ENCODE data around the gene DISC1.
A peak's percentile ranks its signal among the peaks of the same experiment; 100 is the strongest.

DISC1 gene

GRCh38 chr1:231827337-231828105, 200.9 kb downstream of the DISC1 start:
- DNase-seq: peak; percentile 21

DNA sequence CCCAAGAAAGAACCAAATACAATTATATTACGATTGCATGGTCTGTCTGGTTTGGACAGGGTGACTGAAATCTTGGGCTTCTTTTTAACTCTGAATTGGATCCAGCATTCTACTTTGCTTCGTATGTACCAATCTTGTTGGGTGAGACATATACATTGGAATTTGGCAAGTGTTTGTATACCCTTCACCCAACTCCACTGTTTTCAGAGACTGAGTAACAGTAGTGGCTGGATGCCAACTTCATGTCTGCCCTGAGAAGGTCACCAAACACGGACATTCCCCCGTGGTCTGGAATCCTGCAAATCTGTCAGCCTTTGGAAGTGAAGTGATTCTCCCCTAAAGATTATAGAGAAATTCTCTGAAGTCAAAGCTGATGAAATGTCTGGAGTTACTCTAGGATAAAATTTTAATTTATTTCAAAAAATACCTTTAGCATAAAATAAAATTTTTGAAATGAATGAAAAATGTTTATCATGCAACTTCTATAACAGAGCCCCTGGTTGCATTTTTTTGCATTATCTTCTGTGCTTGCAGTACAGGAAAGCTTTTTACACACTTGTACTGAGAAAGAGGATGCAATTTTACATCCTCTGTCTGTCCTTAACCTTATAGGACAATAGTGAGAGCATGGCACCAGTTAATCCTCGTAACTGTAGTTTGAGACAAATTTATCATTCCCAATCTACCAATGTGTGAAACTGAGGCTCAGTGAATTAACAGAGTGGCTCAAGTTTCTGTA, 201.8 kb downstream of the DISC1 start:
- DNase-seq: no peak

DNA sequence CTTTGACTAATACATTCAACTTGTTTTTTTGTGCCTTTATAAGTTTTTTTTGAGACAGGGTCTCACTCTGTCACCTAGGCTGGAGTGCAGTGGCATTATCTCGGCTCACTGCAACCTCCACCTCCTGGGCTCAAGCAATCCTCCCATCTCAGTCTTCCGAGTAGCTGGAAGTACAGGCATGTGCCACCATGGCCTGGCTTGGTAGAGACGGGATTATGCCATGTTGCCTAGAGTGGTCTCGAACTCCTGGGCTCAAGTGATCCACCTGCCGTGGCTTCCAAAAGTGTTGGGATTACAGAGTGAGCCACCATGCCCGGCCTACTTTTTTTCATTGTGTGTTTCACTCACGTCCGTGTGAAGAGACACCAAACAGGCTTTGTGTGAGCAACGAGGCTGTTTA, 202.7 kb downstream of the DISC1 start:
- DNase-seq: no peak

DNA sequence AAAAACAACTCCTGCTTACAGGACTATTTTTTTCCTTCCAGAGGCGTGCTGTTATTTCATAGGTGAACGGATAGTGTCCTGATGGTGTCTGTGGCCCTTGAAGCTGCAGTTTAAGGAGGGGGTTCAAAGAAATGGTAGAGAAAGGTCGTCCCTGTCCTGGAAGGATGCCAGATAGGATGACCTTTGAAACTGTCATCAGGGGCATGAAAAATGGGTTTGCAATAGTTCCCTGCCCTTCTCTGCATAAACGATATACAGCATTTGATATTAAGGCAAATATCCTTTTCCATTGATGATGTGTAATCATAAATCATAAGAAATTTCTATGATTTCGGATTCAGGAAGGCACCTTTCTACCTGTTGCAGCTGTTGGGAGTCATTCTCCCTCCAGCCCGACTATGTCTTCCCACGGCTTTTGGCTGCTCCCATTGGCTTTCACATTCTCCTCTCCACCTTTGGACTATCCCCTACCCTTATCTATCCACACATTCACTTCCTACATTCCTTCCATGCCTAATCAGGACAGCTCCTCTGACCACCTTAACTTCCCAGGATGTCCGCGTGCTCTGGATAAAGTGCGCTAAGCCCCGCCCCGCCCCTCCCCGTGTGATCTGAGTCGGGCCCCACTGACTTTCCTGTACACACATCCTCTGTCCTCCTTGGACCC, 209.8 kb downstream of the DISC1 start:
- DNase-seq: no peak

GRCh38 chr1:231838521-231838920, 211.9 kb downstream of the DISC1 start:
- no peak for DNase-seq

- DNase-seq: no peak
Measured at GRCh38 chr1:231839999-231840398, 213.4 kb downstream of the DISC1 start.

GRCh38 chr1:231841616-231842344, 215.2 kb downstream of the DISC1 start:
- no peak for DNase-seq

DNA sequence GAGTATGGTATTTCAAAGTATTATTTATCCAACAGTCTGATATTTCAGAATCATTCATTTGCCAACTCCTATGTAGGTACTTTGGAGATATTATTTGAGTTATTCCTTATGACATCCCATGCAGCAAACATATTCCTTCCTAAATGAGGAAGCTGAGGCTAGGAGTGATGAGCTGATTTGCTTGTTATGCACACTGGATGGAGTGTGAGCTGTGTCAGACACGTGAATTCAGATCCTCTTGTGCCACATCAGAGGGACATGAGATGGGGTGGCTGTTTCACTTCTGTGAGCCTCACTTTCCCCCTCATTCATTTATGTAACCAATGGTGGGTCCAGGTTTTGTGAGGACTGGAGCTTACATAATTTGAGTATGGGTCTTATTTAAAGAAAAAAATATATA, 215.9 kb downstream of the DISC1 start:
- DNase-seq: no peak

GRCh38 chr1:231844986-231845502, 218.5 kb downstream of the DISC1 start:
- no peak for DNase-seq

DNA sequence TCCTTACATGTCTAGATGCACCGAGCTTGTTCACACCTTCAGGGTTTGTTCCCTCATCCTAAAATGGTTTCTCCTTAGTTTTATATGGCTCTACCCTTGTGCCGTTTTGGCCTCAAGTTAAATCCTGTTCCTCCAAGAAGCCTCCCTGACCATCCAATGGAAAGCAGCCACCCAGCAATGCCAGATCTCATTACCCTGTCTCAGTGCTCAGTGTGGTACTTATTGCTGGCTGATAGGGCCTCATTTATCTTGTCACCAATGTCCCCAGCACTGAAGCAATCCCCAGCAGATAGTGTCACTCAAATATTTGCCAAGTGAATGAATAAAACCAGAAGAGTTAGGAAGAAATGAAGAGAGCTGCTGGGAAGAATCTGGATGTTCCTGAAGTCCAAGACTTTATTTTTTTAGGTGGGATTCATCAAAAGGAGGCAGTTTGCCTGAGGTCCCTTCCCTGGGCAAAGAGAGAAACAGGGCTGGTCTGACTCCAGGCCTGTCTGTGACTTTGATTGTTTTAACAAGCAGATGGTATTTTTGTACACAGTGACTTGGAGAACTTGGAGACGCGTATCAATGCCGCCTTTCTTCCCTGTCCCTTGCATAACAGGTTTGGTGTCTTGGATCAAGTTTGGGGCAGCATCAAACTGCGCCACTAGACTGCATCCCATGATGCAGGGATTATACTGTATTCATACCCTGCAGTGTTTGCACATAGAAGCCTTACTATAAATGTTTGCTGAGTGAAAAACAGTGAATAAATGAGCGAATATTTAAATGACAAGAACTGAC, 221.2 kb downstream of the DISC1 start:
- DNase-seq: no peak

- no peak for DNase-seq
Measured at GRCh38 chr1:231849981-231850380, 223.4 kb downstream of the DISC1 start.

- DNase-seq: peak; percentile 19
Measured at GRCh38 chr1:231850786-231851185, 224.2 kb downstream of the DISC1 start.

GRCh38 chr1:231853588-231854207, 227.1 kb downstream of the DISC1 start:
- DNase-seq: no peak

DNA sequence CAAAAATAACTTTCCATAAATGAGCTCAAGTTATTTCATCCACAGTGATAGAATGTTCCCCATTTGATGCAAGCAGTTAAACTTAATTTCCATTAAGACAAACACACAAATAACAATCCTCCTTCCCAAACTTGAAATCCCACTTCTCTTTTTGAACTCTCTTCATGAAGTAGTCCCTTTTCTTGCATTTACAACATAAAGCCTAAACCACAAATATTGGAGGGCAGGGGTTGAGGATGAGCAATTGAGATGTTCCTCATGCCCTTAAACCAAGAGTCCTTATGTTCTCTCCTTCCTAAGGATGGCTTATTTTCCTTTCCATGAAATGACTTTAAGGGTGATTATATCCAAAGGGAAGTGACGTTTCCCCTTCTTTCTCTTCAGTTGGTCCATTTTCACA, 228.8 kb downstream of the DISC1 start:
- no peak for DNase-seq

GRCh38 chr1:231855926-231856325, 229.3 kb downstream of the DISC1 start:
- no peak for DNase-seq

GRCh38 chr1:231856426-231856825, 229.8 kb downstream of the DISC1 start:
- DNase-seq: no peak

- no peak for DNase-seq
Measured at GRCh38 chr1:231856894-231857293, 230.3 kb downstream of the DISC1 start.

GRCh38 chr1:231857609-231858135, 231.1 kb downstream of the DISC1 start:
- no peak for DNase-seq

DNA sequence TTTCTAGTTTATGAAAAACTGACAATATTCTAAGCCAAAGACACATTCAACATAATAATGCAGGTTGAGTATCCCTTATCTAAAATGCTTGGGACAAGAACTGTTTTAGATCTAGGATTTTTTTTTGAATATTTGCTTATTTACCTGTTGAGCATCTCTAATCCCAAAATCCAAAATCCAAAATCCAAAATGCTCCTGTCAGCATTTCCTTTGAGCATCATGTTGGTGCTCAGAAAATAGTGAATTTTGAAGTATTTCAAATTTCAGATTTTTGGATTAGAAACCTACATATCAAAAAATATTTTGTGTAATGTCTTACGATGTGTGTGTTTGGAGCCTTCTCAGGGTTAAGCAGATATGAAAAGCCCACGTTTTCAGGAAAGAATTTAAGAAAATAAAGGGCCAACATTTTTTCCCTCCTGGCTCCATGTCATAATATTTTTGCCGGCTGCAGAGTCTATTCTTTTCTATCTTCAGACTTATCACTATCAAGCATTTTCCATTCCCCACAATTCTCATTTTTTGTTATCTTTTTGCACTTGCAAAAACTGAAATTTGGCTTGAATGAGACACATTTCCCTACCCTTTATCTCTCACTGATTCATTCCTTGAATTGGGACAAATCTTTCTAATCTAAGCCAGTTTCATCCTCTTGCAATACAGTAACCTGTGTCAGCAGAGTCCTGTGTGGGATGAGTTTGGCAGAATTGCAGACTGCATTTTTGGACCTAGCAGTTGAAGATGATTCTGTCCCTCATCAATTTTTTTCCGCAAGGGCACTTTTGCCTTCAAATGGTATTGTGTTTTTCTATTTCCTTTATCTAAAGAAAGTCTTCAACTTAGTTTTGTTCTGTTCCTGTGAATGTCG, 233.9 kb downstream of the DISC1 start:
- DNase-seq: no peak

Data from eye (tissue), 1 donor.